ENCODE results near the gene TIGD6. TPM values are rescaled to one million over a fixed set of nuclear protein-coding genes. Genes with fewer than 3 reads are reported as not detected.

The TIGD6 gene
- total and polyA plus RNA-seq, 4 donors = 2.1 to 4.2 (median 3.7) TPM

- H3K27ac ChIP-seq (ENCODE audit: low read depth in 1 of 2, low read length in 2 of 2) = peak overlapping the region in 1 of 2 donors; percentile 68
- H3K36me3 ChIP-seq (ENCODE audit: control insufficient read depth in 1 of 2, insufficient read depth in 2 of 2, low read length in 1 of 2) = no peaks in the 10 kb centered on the region
- intact Hi-C loops (cut with DNase I) = no loop called here
- WGBS, 2 donors = 65 to 70% methylated on average over 6 of the region's 6 CpGs
- H3K4me1 ChIP-seq (ENCODE audit: control insufficient read depth in 1 of 2, insufficient read depth in 2 of 2, low read length in 2 of 2) = peaks cover 8 to 11% of the 10 kb centered on the region in 2 donors
- ATAC-seq (ENCODE audit: low FRiP score) (no peak), DNase-seq (no peak)
- H3K9me3 ChIP-seq (ENCODE audit: control insufficient read depth, low read length) = no peaks in the 10 kb centered on the region
- no peak overlapping the region for H3K4me3 ChIP-seq (ENCODE audit: low read length in 2 of 2)
- H3K27me3 ChIP-seq (ENCODE audit: control insufficient read depth in 1 of 2, insufficient read depth in 2 of 2, low read length in 1 of 2) = no peaks in the 10 kb centered on the region
Observed at GRCh38 chr5:149996205-149996890, 4.1 kb downstream of the TIGD6 start.

DNA sequence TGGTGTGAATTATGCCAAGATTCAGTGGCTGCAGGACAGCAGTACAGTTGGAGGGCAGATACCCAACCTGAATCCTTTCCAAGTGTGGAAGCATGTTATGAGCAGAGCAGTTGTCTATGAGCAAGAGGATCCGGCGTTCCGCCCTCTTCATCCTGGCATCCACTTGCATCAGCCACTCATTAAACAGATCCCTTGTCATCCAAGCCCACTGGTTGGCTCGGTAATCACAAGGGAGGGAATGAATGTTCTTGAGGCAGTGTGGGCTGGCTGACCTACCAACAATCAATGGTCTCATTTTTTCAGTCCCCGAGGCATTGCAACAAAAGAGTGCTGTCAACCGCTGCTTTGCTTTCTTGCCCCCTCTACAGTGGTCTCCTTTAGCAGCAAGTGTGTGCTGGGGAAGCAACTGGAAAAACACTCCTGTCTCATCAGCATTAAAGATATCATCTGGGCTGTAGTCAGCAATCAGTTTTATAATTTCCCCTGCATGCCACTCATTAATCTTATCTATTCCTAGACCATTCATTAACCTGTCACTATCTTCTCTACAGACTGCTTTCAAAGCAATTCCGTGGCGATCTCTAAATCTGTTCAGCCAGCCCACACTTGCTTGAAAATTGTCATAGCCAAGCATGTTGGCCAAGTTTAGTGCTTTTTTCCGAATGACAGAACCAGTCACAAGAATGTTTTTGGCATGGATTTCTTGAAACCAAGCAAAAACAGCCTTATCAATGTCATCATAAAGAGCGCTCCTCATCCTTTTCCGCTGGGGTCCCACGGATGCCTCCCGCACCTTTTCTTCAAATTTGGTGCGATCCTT lies 4.9 kb downstream of the TIGD6 start:
- no peaks in the 10 kb centered on the region for H3K9me3 ChIP-seq (ENCODE audit: control insufficient read depth, low read length)
- intact Hi-C loops (cut with DNase I) = no loop called here
- ATAC-seq (ENCODE audit: low FRiP score) = no peak
- 66 to 67% methylated on average over 14 of the region's 14 CpGs for WGBS, 2 donors
- no peak overlapping the region for H3K4me3 ChIP-seq (ENCODE audit: low read length in 2 of 2)
- no peaks in the 10 kb centered on the region for H3K27me3 ChIP-seq (ENCODE audit: control insufficient read depth in 1 of 2, insufficient read depth in 2 of 2, low read length in 1 of 2)
- no peaks in the 10 kb centered on the region for H3K36me3 ChIP-seq (ENCODE audit: control insufficient read depth in 1 of 2, insufficient read depth in 2 of 2, low read length in 1 of 2)
- H3K4me1 ChIP-seq (ENCODE audit: control insufficient read depth in 1 of 2, insufficient read depth in 2 of 2, low read length in 2 of 2) = peaks cover 8 to 11% of the 10 kb centered on the region in 2 donors
- DNase-seq = no peak
- H3K27ac ChIP-seq (ENCODE audit: low read depth in 1 of 2, low read length in 2 of 2) = peak overlapping the region in 1 of 2 donors; percentile 73

- Histone ChIP-seq H3K4me1 (ENCODE audit: control insufficient read depth in 1 of 2, insufficient read depth in 2 of 2, low read length in 2 of 2) (peaks cover 8 to 11% of the 10 kb centered on the region in 2 donors), H3K27me3 (ENCODE audit: control insufficient read depth in 1 of 2, insufficient read depth in 2 of 2, low read length in 1 of 2) (no peaks in the 10 kb centered on the region), H3K36me3 (ENCODE audit: control insufficient read depth in 1 of 2, insufficient read depth in 2 of 2, low read length in 1 of 2) (no peaks in the 10 kb centered on the region), H3K27ac (ENCODE audit: low read depth in 1 of 2, low read length in 2 of 2) (peak overlapping the region in 1 of 2 donors; percentile 51), H3K9me3 (ENCODE audit: control insufficient read depth, low read length) (no peaks in the 10 kb centered on the region), H3K4me3 (ENCODE audit: low read length in 2 of 2) (no peak overlapping the region)
- WGBS, 2 donors = 92% methylated on average over 3 of the region's 3 CpGs
- intact Hi-C loops (cut with DNase I) = no loop called here
- DNase-seq (no peak), ATAC-seq (ENCODE audit: low FRiP score) (no peak)
Observed at GRCh38 chr5:149993471-149993870, 7.0 kb downstream of the TIGD6 start.

DNA sequence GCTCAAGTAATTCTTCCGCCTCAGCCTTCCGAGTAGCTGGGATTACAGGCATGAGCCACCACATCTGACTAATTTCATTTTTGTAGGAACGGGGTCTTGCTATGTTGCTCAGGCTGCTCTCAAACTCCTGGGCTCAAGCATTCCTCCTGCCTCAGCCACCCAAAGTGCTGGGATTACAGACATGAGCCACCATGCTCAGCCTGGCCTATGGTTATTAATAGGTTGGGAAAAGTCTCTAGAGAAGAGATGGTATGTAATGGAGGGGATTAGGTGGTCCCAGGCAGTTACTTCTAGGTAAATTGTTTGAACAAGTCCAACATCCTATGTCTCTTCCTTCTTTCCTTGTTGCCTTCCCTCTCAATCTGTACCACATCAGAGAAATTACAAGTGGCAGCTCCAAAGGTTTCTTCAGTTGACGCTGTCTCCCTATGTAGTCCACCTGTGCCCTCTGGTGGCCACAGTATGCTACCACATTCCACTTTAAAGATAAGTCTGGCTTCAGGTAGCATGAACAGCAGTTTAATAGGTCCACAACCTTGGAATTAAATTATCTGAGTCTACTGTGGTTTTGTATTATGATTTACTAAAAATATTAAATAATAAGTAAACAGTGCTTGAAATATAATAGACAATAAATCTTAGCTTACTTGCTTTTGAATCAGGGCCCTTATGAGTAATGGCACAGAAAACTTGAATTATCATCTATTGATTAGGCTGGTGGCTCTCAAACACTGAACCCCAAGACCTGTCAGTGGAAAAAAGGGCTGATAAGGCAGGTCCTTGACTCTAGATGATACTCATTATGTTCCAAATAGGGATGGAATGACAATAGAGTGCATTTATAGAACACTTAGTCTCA lies 9.7 kb downstream of the TIGD6 start:
- peak; percentile 76 for ATAC-seq (ENCODE audit: low FRiP score)
- H3K4me3 ChIP-seq (ENCODE audit: low read length in 2 of 2) = no peak overlapping the region
- H3K9me3 ChIP-seq (ENCODE audit: control insufficient read depth, low read length) = no peaks in the 10 kb centered on the region
- peaks cover 8 to 11% of the 10 kb centered on the region in 2 donors for H3K4me1 ChIP-seq (ENCODE audit: control insufficient read depth in 1 of 2, insufficient read depth in 2 of 2, low read length in 2 of 2)
- no peak overlapping the region for H3K27ac ChIP-seq (ENCODE audit: low read depth in 1 of 2, low read length in 2 of 2)
- intact Hi-C loops (cut with DNase I) = loop anchor here (1.0 to 2.0 kb wide), 3 partner anchors 155 to 354 kb away; no protein-coding TSS in a partner anchor
- H3K27me3 ChIP-seq (ENCODE audit: control insufficient read depth in 1 of 2, insufficient read depth in 2 of 2, low read length in 1 of 2) = no peaks in the 10 kb centered on the region
- no peaks in the 10 kb centered on the region for H3K36me3 ChIP-seq (ENCODE audit: control insufficient read depth in 1 of 2, insufficient read depth in 2 of 2, low read length in 1 of 2)
- peak; percentile 76 to 79 for DNase-seq
- 62 to 64% methylated on average over 4 of the region's 4 CpGs for WGBS, 2 donors

- intact Hi-C loops (cut with DNase I) = loop anchor here in 1 of 2 donors (5.0 kb wide), 1 partner anchor 351 kb away; no protein-coding TSS in a partner anchor
- 78 to 83% methylated on average over 5 of the region's 5 CpGs for WGBS, 2 donors
Observed at GRCh38 chr5:149988126-149988525, 12.3 kb downstream of the TIGD6 start.

DNA sequence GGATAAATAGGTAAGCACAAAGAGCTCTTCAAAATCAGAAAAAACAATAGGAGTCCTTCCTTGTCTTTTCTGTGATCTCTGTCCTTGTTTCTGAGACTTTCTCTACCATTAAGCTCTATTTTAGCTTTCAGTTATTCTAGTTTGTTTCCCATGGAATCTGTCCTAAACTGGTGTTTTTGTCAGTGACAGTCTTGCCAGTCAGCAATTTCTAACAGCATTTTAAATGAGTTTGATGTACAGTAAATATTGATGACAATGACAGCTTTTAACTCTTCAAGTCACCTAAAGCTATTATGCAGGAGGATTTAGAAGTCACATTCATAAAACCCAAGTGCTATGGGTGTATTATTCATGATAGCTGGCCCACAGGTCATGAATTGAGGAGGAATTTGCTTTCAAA lies 17.9 kb downstream of the TIGD6 start:
- intact Hi-C loops (cut with DNase I) = no loop called here

More at GRCh38 chr5:149988126-149988525, 12.3 kb downstream of the TIGD6 start:
- H3K36me3 ChIP-seq (ENCODE audit: control insufficient read depth in 1 of 2, insufficient read depth in 2 of 2, low read length in 1 of 2) = no peaks in the 10 kb centered on the region
- no peak overlapping the region for H3K4me3 ChIP-seq (ENCODE audit: low read length in 2 of 2)
- H3K27ac ChIP-seq (ENCODE audit: low read depth in 1 of 2, low read length in 2 of 2) = no peak overlapping the region
- ATAC-seq (ENCODE audit: low FRiP score) (no peak), DNase-seq (no peak)
- H3K9me3 ChIP-seq (ENCODE audit: control insufficient read depth, low read length) = no peaks in the 10 kb centered on the region
- H3K4me1 ChIP-seq (ENCODE audit: control insufficient read depth in 1 of 2, insufficient read depth in 2 of 2, low read length in 2 of 2) = no peaks in the 10 kb centered on the region
- H3K27me3 ChIP-seq (ENCODE audit: control insufficient read depth in 1 of 2, insufficient read depth in 2 of 2, low read length in 1 of 2) = no peaks in the 10 kb centered on the region

DNA sequence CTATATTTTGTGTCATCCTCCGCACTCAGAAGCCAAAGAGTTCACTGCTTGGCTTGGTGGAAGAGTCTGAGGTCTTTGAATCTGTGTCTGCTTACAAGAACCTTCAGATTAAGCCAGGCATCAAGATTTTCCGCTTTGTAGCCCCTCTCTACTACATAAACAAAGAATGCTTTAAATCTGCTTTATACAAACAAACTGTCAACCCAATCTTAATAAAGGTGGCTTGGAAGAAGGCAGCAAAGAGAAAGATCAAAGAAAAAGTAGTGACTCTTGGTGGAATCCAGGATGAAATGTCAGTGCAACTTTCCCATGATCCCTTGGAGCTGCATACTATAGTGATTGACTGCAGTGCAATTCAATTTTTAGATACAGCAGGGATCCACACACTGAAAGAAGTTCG lies 19.2 kb downstream of the TIGD6 start:
- no peak overlapping the region for H3K4me3 ChIP-seq (ENCODE audit: low read length in 2 of 2)
- no peaks in the 10 kb centered on the region for H3K9me3 ChIP-seq (ENCODE audit: control insufficient read depth, low read length)
- H3K27ac ChIP-seq (ENCODE audit: low read depth in 1 of 2, low read length in 2 of 2) = no peak overlapping the region
- H3K27me3 ChIP-seq (ENCODE audit: control insufficient read depth in 1 of 2, insufficient read depth in 2 of 2, low read length in 1 of 2) = no peaks in the 10 kb centered on the region
- no peak for DNase-seq
- H3K36me3 ChIP-seq (ENCODE audit: control insufficient read depth in 1 of 2, insufficient read depth in 2 of 2, low read length in 1 of 2) = peaks cover 3 to 6% of the 10 kb centered on the region in 2 donors
- no peak for ATAC-seq (ENCODE audit: low FRiP score)
- H3K4me1 ChIP-seq (ENCODE audit: control insufficient read depth in 1 of 2, insufficient read depth in 2 of 2, low read length in 2 of 2) = no peaks in the 10 kb centered on the region
- 86 to 90% methylated on average over 3 of the region's 3 CpGs for WGBS, 2 donors
- intact Hi-C loops (cut with DNase I) = no loop called here

More for the DNA sequence above, 17.9 kb downstream of the TIGD6 start:
- no peak for ATAC-seq (ENCODE audit: low FRiP score)
- Histone ChIP-seq H3K4me1 (ENCODE audit: control insufficient read depth in 1 of 2, insufficient read depth in 2 of 2, low read length in 2 of 2) (no peaks in the 10 kb centered on the region), H3K27me3 (ENCODE audit: control insufficient read depth in 1 of 2, insufficient read depth in 2 of 2, low read length in 1 of 2) (no peaks in the 10 kb centered on the region), H3K36me3 (ENCODE audit: control insufficient read depth in 1 of 2, insufficient read depth in 2 of 2, low read length in 1 of 2) (peaks cover 3 to 6% of the 10 kb centered on the region in 2 donors), H3K9me3 (ENCODE audit: control insufficient read depth, low read length) (no peaks in the 10 kb centered on the region), H3K4me3 (ENCODE audit: low read length in 2 of 2) (no peak overlapping the region), H3K27ac (ENCODE audit: low read depth in 1 of 2, low read length in 2 of 2) (no peak overlapping the region)
- no peak for DNase-seq

GRCh38 chr5:149979896-149980295 lies 20.6 kb downstream of the TIGD6 start:
- H3K9me3 ChIP-seq (ENCODE audit: control insufficient read depth, low read length) = no peaks in the 10 kb centered on the region
- 80 to 82% methylated on average over 1 of the region's 1 CpG for WGBS, 2 donors
- ATAC-seq (ENCODE audit: low FRiP score) = no peak
- DNase-seq = no peak
- no peak overlapping the region for H3K4me3 ChIP-seq (ENCODE audit: low read length in 2 of 2)
- no peak overlapping the region for H3K27ac ChIP-seq (ENCODE audit: low read depth in 1 of 2, low read length in 2 of 2)
- intact Hi-C loops (cut with DNase I) = no loop called here
- peaks cover 3 to 6% of the 10 kb centered on the region in 2 donors for H3K36me3 ChIP-seq (ENCODE audit: control insufficient read depth in 1 of 2, insufficient read depth in 2 of 2, low read length in 1 of 2)
- H3K27me3 ChIP-seq (ENCODE audit: control insufficient read depth in 1 of 2, insufficient read depth in 2 of 2, low read length in 1 of 2) = no peaks in the 10 kb centered on the region
- no peaks in the 10 kb centered on the region for H3K4me1 ChIP-seq (ENCODE audit: control insufficient read depth in 1 of 2, insufficient read depth in 2 of 2, low read length in 2 of 2)
